ENCODE measurements around the gene TMEM178B.
A peak's percentile ranks its signal among the peaks of the same experiment; 100 is the strongest.

Gene TMEM178B

GRCh38 chr7:141258559-141258958, 184.7 kb downstream of the TMEM178B start:
- no peak for DNase-seq

GRCh38 chr7:141262101-141263090, 188.5 kb downstream of the TMEM178B start:
- DNase-seq: peak in 16 of 58 donors; percentile 4 to 67 (median 20)

GRCh38 chr7:141263508-141263907, 189.6 kb downstream of the TMEM178B start:
- DNase-seq: no peak

GRCh38 chr7:141263983-141264382, 190.1 kb downstream of the TMEM178B start:
- no peak for DNase-seq

GRCh38 chr7:141264511-141264910, 190.6 kb downstream of the TMEM178B start:
- DNase-seq: no peak

GRCh38 chr7:141265668-141266067, 191.8 kb downstream of the TMEM178B start:
- no peak for DNase-seq

- DNase-seq: no peak
These were observed 194.8 kb downstream of the TMEM178B start for GRCh38 chr7:141268614-141269013.

GRCh38 chr7:141271451-141271850, 197.6 kb downstream of the TMEM178B start:
- no peak for DNase-seq

- no peak for DNase-seq
These were observed 198.6 kb downstream of the TMEM178B start for GRCh38 chr7:141272417-141272816.

- no peak for DNase-seq
These were observed 201.5 kb downstream of the TMEM178B start for GRCh38 chr7:141275350-141275749.

- DNase-seq: no peak
These were observed 202.2 kb downstream of the TMEM178B start for GRCh38 chr7:141276031-141276430.

GRCh38 chr7:141280100-141280499, 206.2 kb downstream of the TMEM178B start:
- DNase-seq: no peak

- DNase-seq: no peak
These were observed 207.4 kb downstream of the TMEM178B start for GRCh38 chr7:141281311-141281710.

- DNase-seq: no peak
These were observed 212.7 kb downstream of the TMEM178B start for GRCh38 chr7:141286522-141286921.

GRCh38 chr7:141287936-141288335, 214.1 kb downstream of the TMEM178B start:
- no peak for DNase-seq

GRCh38 chr7:141288626-141289025, 214.8 kb downstream of the TMEM178B start:
- no peak for DNase-seq

- no peak for DNase-seq
These were observed 216.5 kb downstream of the TMEM178B start for GRCh38 chr7:141290365-141290764.

GRCh38 chr7:141290973-141291372, 217.1 kb downstream of the TMEM178B start:
- peak in 2 of 58 donors; percentile 6 to 21 for DNase-seq

- no peak for DNase-seq
These were observed 217.7 kb downstream of the TMEM178B start for GRCh38 chr7:141291541-141291940.

GRCh38 chr7:141294143-141294829, 220.4 kb downstream of the TMEM178B start:
- peak in 2 of 58 donors; percentile 11 to 48 for DNase-seq

GRCh38 chr7:141295367-141295895, 221.6 kb downstream of the TMEM178B start:
- DNase-seq: no peak

GRCh38 chr7:141300816-141301215, 227.0 kb downstream of the TMEM178B start:
- no peak for DNase-seq
